Activated naive CD8-positive, alpha-beta T cell treated with anti-CD3 and anti-CD28 coated beads, Interleukin-2, amount 10 ng/mL, durations not matched to agents 7 days and 5 days (primary cell): ENCODE data around the gene MCM5. TPM values are rescaled to one million over a fixed set of nuclear protein-coding genes. Genes with fewer than 3 reads are reported as not detected.
A peak's percentile ranks its signal among the peaks of the same experiment; 100 is the strongest.
"Not testable (repeated sequence)": the region's sequence is repeated elsewhere in the genome, so short reads cannot be mapped to it uniquely, and the experiment has no call there.

Experiments
- ATAC-seq: fragments of 150-1000 bp; cut with Tn5 transposase; one replicate; pipeline ENCODE4 v1.10.0; 2021; ENCODE audit warnings: low read depth, moderate library complexity
- POLR2A ChIA-PET: fragments of 350-600 bp; sonication (Branson Sonifier 250); formaldehyde crosslinking; loops from one replicate; lab custom pipeline; 2021; ENCODE audit warnings: antibody characterized with exemption; lab: Charles Lee
- DNase-seq: peaks from one replicate; pipeline ENCODE4 v3.0.0; 2021
- H3K27ac Mint-ChIP-seq: one replicate; pipeline ENCODE4 v1.8.0; 2022; ENCODE audit warnings: mild to moderate bottlenecking, mixed read lengths
- H3K27me3 Mint-ChIP-seq: one replicate; pipeline ENCODE4 v1.8.0; 2022; ENCODE audit warnings: mild to moderate bottlenecking, moderate library complexity, mixed read lengths
- H3K36me3 Mint-ChIP-seq: one replicate; pipeline ENCODE4 v1.8.0; 2021; ENCODE audit warnings: mild to moderate bottlenecking, mixed read lengths
- H3K4me1 Mint-ChIP-seq: one replicate; pipeline ENCODE4 v1.8.0; 2021; ENCODE audit warnings: mixed read lengths
- H3K4me3 Mint-ChIP-seq: one replicate; pipeline ENCODE4 v1.8.0; 2022; ENCODE audit warnings: mild to moderate bottlenecking, moderate library complexity, mixed read lengths
- H3K9me3 Mint-ChIP-seq: one replicate; pipeline ENCODE4 v1.8.0; 2021; ENCODE audit warnings: mixed read lengths
- total RNA-seq, 2 experiments: library from RNA; stranded (reverse); gene quantifications; one replicate each; pipeline ENCODE4 v1.2.3, GENCODE V29; 2021

Gene MCM5
- total RNA-seq, 2 experiments from 2014 or later = 194 to 221 TPM

DNA sequence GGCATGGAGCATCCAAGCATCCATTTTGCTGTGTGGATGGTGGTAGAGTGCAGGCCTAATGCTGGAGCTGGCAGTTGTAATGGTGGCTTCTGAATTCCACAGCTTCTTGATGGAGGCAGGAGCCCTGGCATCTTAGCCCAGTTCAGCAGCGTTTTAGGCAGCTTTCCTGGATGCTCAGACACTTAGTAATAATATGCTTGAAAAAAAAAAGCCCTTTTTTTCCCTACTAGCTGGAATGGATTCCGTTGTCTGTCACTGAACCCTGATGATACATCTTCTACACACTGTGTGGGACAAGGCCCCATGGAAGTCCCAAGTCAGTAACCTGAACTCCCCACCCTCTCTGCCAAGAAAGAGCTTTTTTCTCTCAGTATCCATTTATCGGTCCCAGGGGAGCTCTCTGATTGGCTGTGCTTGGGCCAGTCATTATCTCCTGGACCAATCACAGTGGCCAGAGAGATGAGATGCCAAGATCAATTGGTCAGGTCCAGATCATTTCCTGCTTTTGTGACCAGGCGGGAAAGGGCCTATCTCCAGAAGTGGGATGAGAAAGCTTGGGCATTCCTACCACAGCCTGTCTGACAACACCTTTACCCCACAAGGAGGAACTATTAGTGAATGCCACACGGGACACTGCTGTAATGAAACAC, 34.2 kb downstream of the MCM5 start:
- H3K27ac Mint-ChIP-seq = no peak overlapping the region
- no peaks in the 10 kb centered on the region for H3K4me1 Mint-ChIP-seq
- H3K9me3 Mint-ChIP-seq = peaks cover 3% of the 10 kb centered on the region
- H3K27me3 Mint-ChIP-seq = no peaks in the 10 kb centered on the region
- H3K36me3 Mint-ChIP-seq = peaks cover 65% of the 10 kb centered on the region
- DNase-seq (no peak), ATAC-seq (no peak)
- POLR2A ChIA-PET = interaction anchor here (1.2 kb wide), 1 partner anchor 20 kb away, joined by 3 read pairs; no protein-coding TSS in a partner anchor
- H3K4me3 Mint-ChIP-seq = no peak overlapping the region

DNA sequence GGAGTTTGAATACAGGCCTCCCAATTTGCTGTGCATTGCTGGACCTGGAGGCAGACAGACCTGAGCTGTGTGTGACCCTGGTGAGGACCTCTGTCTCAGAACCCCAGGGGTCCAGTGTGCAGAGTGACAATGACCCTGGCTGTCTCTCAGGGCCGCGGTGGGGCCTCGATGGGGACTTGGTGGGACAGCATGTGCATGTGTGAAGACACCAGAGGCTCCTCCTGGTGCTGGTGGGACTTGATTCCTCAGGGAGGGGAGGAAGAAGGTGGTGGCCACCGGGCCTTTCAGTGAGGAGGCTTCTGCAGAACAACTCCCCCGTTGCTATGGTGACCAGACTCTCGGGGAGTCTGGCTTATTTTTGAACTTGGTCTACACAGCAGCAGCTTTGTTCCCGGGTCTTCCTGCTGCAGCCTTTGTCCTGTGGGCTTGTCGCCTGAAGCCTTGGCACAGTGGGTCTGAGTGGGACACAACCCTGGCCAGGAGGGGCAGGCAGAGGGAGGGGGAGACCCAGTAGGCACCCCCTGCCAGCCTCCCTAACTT, 35.3 kb downstream of the MCM5 start:
- Mint-ChIP-seq H3K4me1 (no peaks in the 10 kb centered on the region), H3K27me3 (no peaks in the 10 kb centered on the region), H3K36me3 (peaks cover 66% of the 10 kb centered on the region), H3K27ac (no peak overlapping the region), H3K9me3 (peaks cover 3% of the 10 kb centered on the region), H3K4me3 (no peak overlapping the region)
- DNase-seq (no peak), ATAC-seq (no peak)
- POLR2A ChIA-PET = no interaction called here

DNA sequence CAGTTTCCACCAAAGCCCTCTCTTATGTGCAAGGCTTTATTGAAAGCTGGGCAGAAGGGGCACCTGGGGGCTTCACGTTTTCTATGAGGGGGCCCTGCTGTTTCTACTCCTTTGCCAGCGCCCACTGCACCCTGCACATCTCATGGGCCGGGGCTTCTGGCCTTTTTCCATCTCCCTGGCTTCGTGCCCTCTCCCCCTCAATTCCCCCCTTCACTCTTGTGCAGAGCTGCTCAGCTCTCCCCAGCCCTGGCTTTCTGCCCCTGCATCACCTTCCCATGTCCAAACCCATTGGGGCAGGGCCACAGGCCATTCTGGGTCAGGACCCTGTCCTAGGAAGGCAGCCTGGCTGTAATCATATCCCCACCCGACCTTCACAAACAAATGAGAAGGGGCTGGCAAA, 36.5 kb downstream of the MCM5 start:
- no peaks in the 10 kb centered on the region for H3K27me3 Mint-ChIP-seq
- H3K27ac Mint-ChIP-seq = no peak overlapping the region
- POLR2A ChIA-PET = no interaction called here
- no peak overlapping the region for H3K4me3 Mint-ChIP-seq
- no peak for DNase-seq
- H3K4me1 Mint-ChIP-seq = no peaks in the 10 kb centered on the region
- peaks cover 3% of the 10 kb centered on the region for H3K9me3 Mint-ChIP-seq
- ATAC-seq = no peak
- peaks cover 64% of the 10 kb centered on the region for H3K36me3 Mint-ChIP-seq

DNA sequence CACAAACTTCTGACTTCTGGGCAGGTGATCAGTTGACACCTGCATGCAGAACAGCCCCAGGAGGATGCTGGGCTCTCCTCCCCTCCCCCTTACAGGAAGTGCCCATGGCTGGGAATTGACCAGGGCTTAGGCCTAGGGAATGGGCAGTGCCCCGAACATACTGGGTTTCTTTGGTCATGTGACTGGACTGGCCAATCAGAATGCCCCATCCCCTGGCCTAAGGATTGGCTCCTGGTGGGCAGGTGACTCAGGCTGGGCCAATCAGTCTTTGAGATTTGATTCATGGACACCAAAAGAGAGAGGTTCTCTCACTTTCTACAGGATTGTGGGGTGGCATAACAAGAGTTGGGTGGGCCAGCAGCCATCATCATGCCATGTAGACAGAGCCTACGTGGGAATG, 37.1 kb downstream of the MCM5 start:
- DNase-seq = no peak
- H3K4me3 Mint-ChIP-seq = no peak overlapping the region
- peaks cover 58% of the 10 kb centered on the region for H3K36me3 Mint-ChIP-seq
- ATAC-seq = no peak
- POLR2A ChIA-PET = no interaction called here
- H3K9me3 Mint-ChIP-seq = peaks cover 3% of the 10 kb centered on the region
- H3K27me3 Mint-ChIP-seq = no peaks in the 10 kb centered on the region
- H3K27ac Mint-ChIP-seq = no peak overlapping the region
- no peaks in the 10 kb centered on the region for H3K4me1 Mint-ChIP-seq

DNA sequence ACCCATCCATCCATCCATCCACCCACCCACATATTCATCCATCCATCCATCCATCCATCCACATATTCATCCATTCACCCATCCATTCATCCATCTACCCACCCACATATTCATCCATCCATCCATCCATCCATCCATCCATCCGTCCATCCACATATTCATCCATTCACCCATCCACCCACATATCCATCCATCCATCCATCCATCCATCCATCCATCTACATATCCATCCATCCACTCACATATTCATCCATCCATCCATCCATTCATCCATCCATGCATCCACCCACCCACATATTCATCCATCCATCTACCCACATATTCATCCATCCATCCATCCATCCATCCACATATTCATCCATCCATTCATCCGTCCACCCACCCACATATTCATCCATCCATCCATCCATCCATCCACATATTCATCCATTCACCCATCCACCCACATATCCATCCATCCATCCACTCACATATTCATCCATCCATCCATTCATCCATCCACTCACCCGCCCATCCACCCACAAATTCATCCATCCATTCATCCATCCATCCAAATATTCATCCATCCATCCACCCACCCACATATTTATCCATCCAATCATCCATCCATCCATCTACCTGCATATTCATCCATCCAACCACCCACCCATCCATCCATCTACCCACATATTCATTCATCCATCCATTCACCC, 38.9 kb downstream of the MCM5 start:
- H3K36me3 Mint-ChIP-seq = peaks cover 41% of the 10 kb centered on the region
- H3K27me3 Mint-ChIP-seq, H3K9me3 Mint-ChIP-seq, H3K27ac Mint-ChIP-seq, H3K4me1 Mint-ChIP-seq, POLR2A ChIA-PET, H3K4me3 Mint-ChIP-seq, DNase-seq, ATAC-seq: not testable (repeated sequence)

DNA sequence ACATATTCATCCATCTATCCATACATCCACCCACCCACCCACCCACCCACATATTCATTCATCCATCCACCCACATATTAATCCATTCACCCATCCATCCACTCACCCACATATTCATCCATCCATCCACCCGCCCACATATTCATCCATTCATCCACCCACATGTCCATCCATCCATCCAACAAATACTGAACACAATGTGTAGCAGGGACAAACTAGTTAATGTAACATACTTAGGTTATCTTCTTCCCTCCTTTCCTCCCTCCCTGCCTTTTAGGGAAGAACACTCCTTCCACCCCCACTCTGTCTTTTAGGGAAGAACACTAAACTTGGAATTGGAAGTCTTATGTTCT, 39.4 kb downstream of the MCM5 start:
- Mint-ChIP-seq H3K27me3 (no peaks in the 10 kb centered on the region), H3K27ac (no peak overlapping the region), H3K4me3 (no peak overlapping the region), H3K36me3 (peaks cover 36% of the 10 kb centered on the region), H3K4me1 (peaks cover 3% of the 10 kb centered on the region), H3K9me3 (no peaks in the 10 kb centered on the region)
- POLR2A ChIA-PET = no interaction called here
- ATAC-seq (no peak), DNase-seq (no peak)

DNA sequence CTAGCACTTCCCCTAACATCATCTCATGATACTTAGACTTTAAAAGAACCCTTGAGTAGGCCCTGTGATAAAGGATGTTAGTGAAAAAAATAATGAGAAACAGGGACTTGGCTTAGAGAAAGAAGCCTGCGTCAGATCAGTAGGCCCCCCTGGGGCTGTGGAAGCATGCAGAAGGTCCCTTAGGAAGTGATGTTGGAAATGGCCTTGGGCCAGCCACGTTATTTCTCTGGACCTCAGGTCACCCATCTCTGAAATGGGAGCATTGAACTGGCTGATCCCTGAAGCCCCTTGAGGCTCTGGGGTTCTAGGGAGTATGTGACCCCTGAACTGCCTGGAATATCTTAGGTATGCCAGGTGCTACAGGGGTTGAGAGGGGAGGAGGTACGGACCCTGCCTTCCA, 40.2 kb downstream of the MCM5 start:
- Mint-ChIP-seq H3K27me3 (no peaks in the 10 kb centered on the region), H3K27ac (no peak overlapping the region), H3K4me3 (no peak overlapping the region), H3K9me3 (no peaks in the 10 kb centered on the region), H3K4me1 (peaks cover 3% of the 10 kb centered on the region), H3K36me3 (peaks cover 29% of the 10 kb centered on the region)
- ATAC-seq = no peak
- no peak for DNase-seq
- POLR2A ChIA-PET = interaction anchor here (0.6 to 1.0 kb wide), 3 partner anchors 64 to 408 kb away, joined by 3 to 5 read pairs (median 4); no protein-coding TSS in a partner anchor

DNA sequence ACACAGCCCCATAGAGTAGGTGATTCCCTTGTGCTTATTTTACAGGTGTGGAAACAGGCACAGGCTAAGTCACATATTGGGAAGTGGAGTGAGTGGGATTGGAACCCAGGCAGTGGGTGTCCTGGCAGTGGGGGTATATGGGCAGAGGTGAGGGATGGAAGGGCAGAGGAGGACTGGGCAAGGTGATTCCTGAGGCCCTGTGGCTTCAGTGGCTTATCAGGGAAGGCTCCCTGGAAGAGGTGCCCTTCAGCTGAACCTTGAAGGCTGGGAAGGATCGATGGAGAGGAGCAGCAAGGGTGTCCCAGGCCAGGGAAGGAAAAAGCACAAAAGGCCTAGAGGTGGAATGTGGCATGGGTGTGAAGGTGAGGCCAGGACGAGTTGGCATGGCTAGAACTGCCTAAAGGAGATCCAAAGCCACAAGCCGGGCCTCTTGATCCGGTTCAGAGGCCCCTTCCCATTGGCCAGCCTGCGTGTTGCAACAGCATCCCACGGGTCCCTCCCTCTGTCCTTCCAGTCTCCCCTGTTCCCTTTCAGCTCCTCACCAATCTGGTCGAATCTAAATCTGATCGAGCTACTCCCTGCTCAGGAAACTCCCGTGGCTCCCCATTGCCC, 41.7 kb downstream of the MCM5 start:
- POLR2A ChIA-PET = interaction anchor here (1.0 kb wide), 1 partner anchor 66 kb away, joined by 3 read pairs; no protein-coding TSS in a partner anchor
- H3K27me3 Mint-ChIP-seq = no peaks in the 10 kb centered on the region
- no peak for ATAC-seq
- peaks cover 24% of the 10 kb centered on the region for H3K36me3 Mint-ChIP-seq
- peaks cover 3% of the 10 kb centered on the region for H3K4me1 Mint-ChIP-seq
- H3K27ac Mint-ChIP-seq = no peak overlapping the region
- H3K9me3 Mint-ChIP-seq = no peaks in the 10 kb centered on the region
- H3K4me3 Mint-ChIP-seq = no peak overlapping the region
- DNase-seq = no peak

DNA sequence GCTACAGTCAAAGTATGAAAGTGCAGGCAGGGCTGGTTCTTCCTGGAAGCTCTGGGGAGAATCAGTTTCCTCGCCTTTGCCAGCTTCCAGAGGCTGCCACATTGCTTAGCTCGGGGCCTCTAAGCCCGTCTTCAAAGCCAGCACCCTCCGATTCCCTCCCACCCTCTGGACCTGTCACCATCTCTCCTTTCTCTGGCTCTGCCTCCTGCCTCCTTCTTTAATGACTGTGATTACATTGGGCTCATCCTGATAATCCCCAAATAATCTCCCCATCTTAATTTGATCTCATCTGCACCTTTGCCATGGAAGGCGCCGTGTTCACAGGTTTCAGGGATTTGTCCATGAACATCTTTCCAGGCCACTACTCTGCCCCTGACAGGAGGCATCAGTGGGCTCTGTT, 42.5 kb downstream of the MCM5 start:
- POLR2A ChIA-PET = no interaction called here
- DNase-seq = no peak
- ATAC-seq = no peak
- no peak overlapping the region for H3K27ac Mint-ChIP-seq
- no peaks in the 10 kb centered on the region for H3K9me3 Mint-ChIP-seq
- peaks cover 22% of the 10 kb centered on the region for H3K36me3 Mint-ChIP-seq
- H3K27me3 Mint-ChIP-seq = no peaks in the 10 kb centered on the region
- H3K4me3 Mint-ChIP-seq = no peak overlapping the region
- H3K4me1 Mint-ChIP-seq = peaks cover 3% of the 10 kb centered on the region

DNA sequence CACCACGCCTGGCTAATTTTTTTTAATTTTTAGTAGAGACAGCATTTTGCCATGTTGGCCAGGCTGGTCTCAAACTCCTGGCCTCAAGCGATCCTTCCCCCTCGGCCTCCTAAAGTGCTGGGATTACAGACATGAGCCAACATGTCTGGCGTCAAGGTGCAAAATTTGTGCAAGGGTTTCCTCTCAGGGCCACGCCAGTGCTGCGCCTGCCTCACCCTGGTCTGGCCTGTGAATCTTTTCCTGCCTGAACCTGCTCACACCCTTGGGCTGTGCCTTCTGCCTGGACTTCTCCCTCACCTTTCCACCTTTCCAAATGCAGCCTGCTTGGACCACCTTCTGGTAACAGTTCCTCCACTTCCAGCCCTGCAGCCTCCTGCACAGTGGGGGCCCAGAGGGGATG, 43.4 kb downstream of the MCM5 start:
- Mint-ChIP-seq H3K36me3 (peaks cover 20% of the 10 kb centered on the region), H3K4me1 (peaks cover 6% of the 10 kb centered on the region), H3K4me3 (no peak overlapping the region), H3K27ac (no peak overlapping the region), H3K9me3 (no peaks in the 10 kb centered on the region), H3K27me3 (no peaks in the 10 kb centered on the region)
- ATAC-seq (no peak), DNase-seq (no peak)
- POLR2A ChIA-PET = no interaction called here

DNA sequence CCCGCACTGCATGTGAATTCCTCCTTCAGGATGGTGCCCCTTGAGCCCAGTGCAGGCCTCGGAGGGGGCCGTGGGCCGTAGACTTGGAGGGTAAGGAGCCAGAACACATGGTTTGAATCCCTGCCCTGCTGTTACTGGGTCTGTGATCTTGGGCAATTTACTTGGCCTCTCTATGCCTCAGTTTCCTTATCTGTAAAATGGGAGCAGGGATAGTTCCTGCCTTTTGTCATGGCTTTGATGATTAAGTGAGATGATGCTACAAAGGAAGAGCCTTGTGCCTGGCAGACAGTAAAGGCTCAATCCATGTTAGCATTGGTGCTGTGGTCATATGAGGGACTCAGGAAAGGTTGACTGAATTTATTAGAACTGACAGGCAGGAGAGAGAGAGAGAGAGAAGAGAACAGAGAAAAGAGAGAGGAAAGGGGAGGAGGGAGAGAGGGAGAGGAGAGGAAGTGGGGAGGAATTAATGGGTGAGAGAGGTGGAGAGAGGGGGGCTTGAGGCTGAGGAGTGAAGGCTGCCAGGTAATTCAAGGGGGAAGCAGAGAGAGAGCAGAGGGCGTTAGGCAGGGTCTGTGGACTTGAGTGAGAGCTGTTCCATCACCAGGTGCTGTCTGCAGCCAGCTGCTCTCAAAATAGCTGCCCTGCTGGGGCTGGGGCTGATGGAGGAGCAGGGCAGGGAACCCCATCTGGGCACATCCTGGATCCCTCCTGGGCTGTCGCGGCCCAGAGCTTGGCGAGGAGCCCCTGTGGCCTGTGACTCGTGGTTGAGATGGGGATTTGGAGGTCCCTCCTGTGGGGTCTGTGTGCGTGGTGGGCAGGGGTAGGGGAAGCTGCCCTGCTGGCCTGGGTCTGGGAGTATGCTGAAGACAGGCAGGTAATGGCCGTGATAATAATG, 44.1 kb downstream of the MCM5 start:
- Mint-ChIP-seq H3K4me3 (no peak overlapping the region), H3K36me3 (peaks cover 13% of the 10 kb centered on the region), H3K27ac (peak overlapping the region; percentile 46), H3K27me3 (no peaks in the 10 kb centered on the region), H3K4me1 (peaks cover 6% of the 10 kb centered on the region), H3K9me3 (no peaks in the 10 kb centered on the region)
- ATAC-seq (peak; percentile 24), DNase-seq (no peak)
- POLR2A ChIA-PET = no interaction called here

DNA sequence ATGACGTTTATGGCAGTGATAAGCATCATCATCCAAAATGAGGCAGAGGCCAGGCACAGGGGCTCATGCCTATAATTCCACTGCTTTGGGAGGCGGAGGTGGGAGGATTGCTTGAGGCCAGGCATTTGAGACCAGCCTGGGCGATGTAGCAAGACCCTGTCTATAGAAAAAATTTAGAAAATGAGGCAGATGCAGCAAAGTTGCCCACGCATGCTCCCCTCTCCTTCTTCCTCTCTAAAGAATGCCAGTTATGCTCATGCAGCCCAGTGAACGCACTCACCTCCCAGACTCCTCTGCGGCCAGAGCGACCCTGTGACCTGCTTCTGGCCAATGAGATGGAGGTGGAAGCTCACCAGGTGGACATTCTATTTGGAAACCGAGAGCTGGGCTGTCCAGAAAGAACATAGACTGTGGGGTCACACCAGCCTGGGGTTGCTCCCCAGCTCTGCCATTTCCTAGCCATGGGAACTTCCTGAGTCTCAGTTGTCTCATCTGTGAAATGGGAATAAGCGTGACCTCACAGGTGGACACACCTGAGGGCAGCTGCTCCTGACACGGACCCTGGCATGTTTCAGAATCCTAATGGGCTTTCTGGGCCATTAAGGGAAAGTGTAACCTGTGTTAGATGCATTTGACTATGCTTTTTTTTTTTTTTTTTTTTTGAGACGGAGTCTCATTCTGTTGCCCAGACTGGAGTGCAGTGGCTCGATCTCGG, 44.9 kb downstream of the MCM5 start:
- H3K36me3 Mint-ChIP-seq = peaks cover 6% of the 10 kb centered on the region
- H3K4me3 Mint-ChIP-seq = no peak overlapping the region
- POLR2A ChIA-PET = no interaction called here
- no peaks in the 10 kb centered on the region for H3K9me3 Mint-ChIP-seq
- no peak for DNase-seq
- no peak for ATAC-seq
- H3K27ac Mint-ChIP-seq = no peak overlapping the region
- no peaks in the 10 kb centered on the region for H3K27me3 Mint-ChIP-seq
- H3K4me1 Mint-ChIP-seq = peaks cover 6% of the 10 kb centered on the region
